SK-N-SH treated with all-trans-retinoic acid at 6 μM for 48 hours (cell line): ENCODE results near the gene MED7.
A peak's percentile ranks its signal among the peaks of the same experiment; 100 is the strongest.

Experiments
- ATAC-seq: fragments of 200-7000 bp; cut with Tn5 transposase; 3 replicates; pipeline ENCODE4 v1.9.1; 2020; ENCODE audit warnings: mild to moderate bottlenecking, moderate library complexity
- ARNTL ChIP-seq: fragments of 450-650 bp; formaldehyde crosslinking; IDR thresholded peaks from 2 replicates; pipeline ENCODE4 v1.5.0; 2020; ENCODE audit warnings: low read depth, mild to moderate bottlenecking, moderate library complexity, borderline replicate concordance
- CSDC2 ChIP-seq: fragments of 250-450 bp; sonication (Bioruptor Pico); IDR thresholded peaks from 2 replicates; pipeline ENCODE4 v1.5.0; 2020; ENCODE audit warnings: mild to moderate bottlenecking, moderate library complexity
- CSRNP3 ChIP-seq: fragments of 250-450 bp; sonication (Bioruptor Pico); IDR thresholded peaks from 2 replicates; pipeline ENCODE4 v1.5.1; 2021; ENCODE audit warnings: mild to moderate bottlenecking, moderate library complexity
- ESRRG ChIP-seq: fragments of 250-450 bp; sonication (Bioruptor Pico); IDR thresholded peaks from 2 replicates; pipeline ENCODE4 v1.6.1; 2021; ENCODE audit warnings: mild to moderate bottlenecking
- ISL1 ChIP-seq: fragments of 250-450 bp; sonication (Bioruptor Pico); IDR thresholded peaks from 2 replicates; pipeline ENCODE4 v2.1.2; 2022; ENCODE audit warnings: mild to moderate bottlenecking, moderate library complexity
- OSR1 ChIP-seq: fragments of 250-450 bp; sonication (Bioruptor Pico); IDR thresholded peaks from 2 replicates; pipeline ENCODE4 v1.8.0; 2022; ENCODE audit warnings: moderate library complexity, mild to moderate bottlenecking, inconsistent platforms
- PATZ1 ChIP-seq: fragments of 250-450 bp; sonication (Bioruptor Pico); IDR thresholded peaks from 2 replicates; pipeline ENCODE4 v1.8.0; 2020; ENCODE audit warnings: mild to moderate bottlenecking, moderate library complexity, borderline replicate concordance
- RARB ChIP-seq: fragments of 250-450 bp; sonication (Bioruptor Pico); IDR thresholded peaks from 2 replicates; pipeline ENCODE4 v1.8.0; 2021; ENCODE audit warnings: mild to moderate bottlenecking, moderate library complexity
- SNAI2 ChIP-seq: fragments of 250-450 bp; sonication (Bioruptor Pico); IDR thresholded peaks from 2 replicates; pipeline ENCODE4 v1.5.0; 2020; ENCODE audit warnings: mild to moderate bottlenecking, moderate library complexity
- TCF4 ChIP-seq: fragments of 250-450 bp; sonication (Bioruptor Pico); IDR thresholded peaks from 2 replicates; pipeline ENCODE4 v1.8.0; 2021; ENCODE audit warnings: mild to moderate bottlenecking, moderate library complexity, borderline replicate concordance
- TSHZ2 ChIP-seq: fragments of 250-450 bp; sonication (Bioruptor Pico); IDR thresholded peaks from 2 replicates; pipeline ENCODE4 v1.5.0; 2020; ENCODE audit warnings: mild to moderate bottlenecking, moderate library complexity
- ZC3H10 ChIP-seq: fragments of 250-450 bp; sonication (Bioruptor Pico); IDR thresholded peaks from 2 replicates; pipeline ENCODE4 v1.5.1; 2021; ENCODE audit warnings: mild to moderate bottlenecking, moderate library complexity
- ZFP3 ChIP-seq: fragments of 250-450 bp; sonication (Bioruptor Pico); IDR thresholded peaks from 2 replicates; pipeline ENCODE4 v1.5.0; 2020; ENCODE audit warnings: mild to moderate bottlenecking, moderate library complexity
- TF ChIP-seq, protein P1 (sequence below): fragments of 250-450 bp; sonication (Bioruptor Pico); IDR thresholded peaks from 2 replicates; pipeline ENCODE4 v1.8.0; 2021; ENCODE audit warnings: low read depth, mild to moderate bottlenecking, moderate library complexity, borderline replicate concordance

MED7 gene

DNA sequence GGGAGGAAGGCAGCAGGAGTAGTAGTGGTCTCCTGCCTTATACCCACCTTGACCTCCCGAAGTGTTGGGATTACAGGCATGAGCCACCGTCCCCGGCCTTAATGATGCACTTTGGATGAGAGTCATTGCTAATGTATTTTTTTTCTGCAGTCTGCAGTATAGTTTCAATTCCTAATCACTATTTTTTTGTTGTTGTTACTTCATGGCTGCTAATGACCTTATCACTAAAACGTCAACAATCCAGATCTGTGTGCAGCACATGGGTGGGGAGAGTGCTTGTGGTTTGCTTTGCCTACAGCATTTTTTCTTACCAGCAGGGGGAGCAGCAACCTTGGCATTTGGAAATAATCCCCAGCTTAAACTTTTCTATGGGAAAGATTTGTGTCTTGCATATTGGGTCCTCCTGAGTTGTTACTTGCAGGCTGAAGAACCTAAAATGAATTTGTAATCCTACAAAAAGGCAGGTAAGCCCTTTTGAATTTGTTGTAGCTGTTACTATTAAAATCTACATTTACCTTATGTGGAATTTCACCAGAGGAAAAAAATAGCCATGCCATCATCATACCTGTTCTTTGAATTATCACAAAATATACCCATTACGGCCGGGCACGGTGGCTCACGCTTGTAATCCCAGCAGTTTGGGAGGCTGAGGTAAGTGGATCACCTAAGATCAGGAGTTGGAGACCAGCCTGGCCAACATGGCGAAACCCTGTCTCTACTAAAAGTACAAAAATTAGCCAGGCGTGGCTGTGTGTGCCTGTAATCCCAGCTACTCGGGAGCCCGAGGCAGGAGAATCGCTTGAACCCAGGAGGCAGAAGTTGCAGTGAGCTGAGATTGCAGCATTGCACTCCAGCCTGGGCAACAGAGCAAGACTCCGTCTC lies 6.3 kb upstream of the MED7 start:
- ATAC-seq: peak; percentile 97
- TF ChIP-seq TSHZ2 (CRISPR knock-in tag) (no peak), OSR1 (CRISPR knock-in tag) (no peak), RARB (CRISPR knock-in tag) (no peak), CSRNP3 (CRISPR knock-in tag) (no peak), SNAI2 (no peak), ISL1 (CRISPR knock-in tag) (no peak), CSDC2 (CRISPR knock-in tag) (no peak), ARNTL (CRISPR knock-in tag) (no peak)

DNA sequence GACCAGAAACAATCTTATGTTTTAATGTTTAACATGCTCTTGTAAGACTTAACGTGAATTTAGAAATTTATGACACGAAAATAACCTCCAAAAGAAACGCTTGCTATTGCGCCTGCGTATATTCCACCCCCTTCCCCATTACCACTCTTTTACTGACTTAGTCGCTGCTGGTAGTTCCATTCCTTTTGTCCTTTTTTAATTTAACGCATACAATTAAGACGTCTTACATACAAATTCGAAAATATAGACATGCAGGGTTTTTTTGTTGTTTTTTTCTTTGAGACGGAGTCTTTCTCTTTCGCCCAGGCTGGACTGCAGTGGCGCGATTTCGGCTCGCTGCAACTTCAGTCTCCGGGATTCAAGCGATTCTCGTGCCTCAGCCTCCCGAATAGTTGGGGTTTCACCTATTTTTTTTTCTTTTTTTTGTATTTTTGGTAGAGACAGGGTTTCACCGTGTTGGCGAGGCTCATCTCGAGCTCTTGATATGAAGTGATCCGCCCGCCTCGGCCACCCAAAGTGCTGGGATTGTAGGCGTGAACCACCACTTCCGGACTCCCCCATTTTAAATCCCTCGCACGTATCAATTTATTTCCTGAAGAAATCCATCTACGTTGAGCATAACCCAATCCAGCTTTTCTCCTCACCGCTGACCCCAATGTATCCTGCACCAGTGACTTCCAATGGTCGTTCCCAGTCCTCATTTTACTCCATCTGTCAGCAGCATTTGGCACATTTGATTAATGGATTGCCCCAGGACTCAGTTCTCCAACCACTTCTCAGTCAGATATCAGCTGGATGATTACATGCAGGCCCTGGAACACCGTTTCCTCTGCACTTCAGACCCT lies 684 bp upstream of the MED7 start:
- peak; percentile 69 for ATAC-seq
- TF ChIP-seq ZFP3 (CRISPR knock-in tag): no peak
- no peak for TF ChIP-seq RARB (CRISPR knock-in tag)
- TF ChIP-seq, protein P1, sequence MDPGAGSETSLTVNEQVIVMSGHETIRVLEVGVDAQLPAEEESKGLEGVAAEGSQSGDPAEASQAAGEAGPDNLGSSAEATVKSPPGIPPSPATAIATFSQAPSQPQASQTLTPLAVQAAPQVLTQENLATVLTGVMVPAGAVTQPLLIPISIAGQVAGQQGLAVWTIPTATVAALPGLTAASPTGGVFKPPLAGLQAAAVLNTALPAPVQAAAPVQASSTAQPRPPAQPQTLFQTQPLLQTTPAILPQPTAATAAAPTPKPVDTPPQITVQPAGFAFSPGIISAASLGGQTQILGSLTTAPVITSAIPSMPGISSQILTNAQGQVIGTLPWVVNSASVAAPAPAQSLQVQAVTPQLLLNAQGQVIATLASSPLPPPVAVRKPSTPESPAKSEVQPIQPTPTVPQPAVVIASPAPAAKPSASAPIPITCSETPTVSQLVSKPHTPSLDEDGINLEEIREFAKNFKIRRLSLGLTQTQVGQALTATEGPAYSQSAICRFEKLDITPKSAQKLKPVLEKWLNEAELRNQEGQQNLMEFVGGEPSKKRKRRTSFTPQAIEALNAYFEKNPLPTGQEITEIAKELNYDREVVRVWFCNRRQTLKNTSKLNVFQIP (CRISPR knock-in tag): no peak
- TF ChIP-seq ESRRG: no peak
- no peak for TF ChIP-seq OSR1 (CRISPR knock-in tag)
- no peak for TF ChIP-seq CSRNP3 (CRISPR knock-in tag)
- TF ChIP-seq TSHZ2 (CRISPR knock-in tag): no peak; the same call in 1 of the 2 replicates
- TF ChIP-seq SNAI2: no peak
- no peak for TF ChIP-seq ZC3H10 (CRISPR knock-in tag)
- TF ChIP-seq CSDC2 (CRISPR knock-in tag): no peak
- no peak for TF ChIP-seq TCF4 (CRISPR knock-in tag)
- no peak for TF ChIP-seq PATZ1 (CRISPR knock-in tag)
- no peak for TF ChIP-seq ISL1 (CRISPR knock-in tag)
